ENCODE data around the gene KDM7A. TPM values are rescaled to one million over a fixed set of nuclear protein-coding genes. Genes with fewer than 3 reads are reported as not detected.

The KDM7A gene
- total RNA-seq, 1 experiment from 2014 or later = 12.4 TPM

GRCh38 chr7:140222814-140223213, 46.0 kb upstream of the KDM7A start:
- H3K4me3 Mint-ChIP-seq (ENCODE audit: unreplicated experiment) = no peak overlapping the region
- H3K4me1 Mint-ChIP-seq (ENCODE audit: insufficient read depth, unreplicated experiment) = no peaks in the 10 kb centered on the region
- H3K27ac Mint-ChIP-seq (ENCODE audit: low read depth, unreplicated experiment) = no peak overlapping the region
- intact Hi-C loops (cut with micrococcal nuclease) = no loop called here
- ChIA-PET POLR2A (no interaction called here), CTCF (interaction anchor here (0.7 kb wide), 1 partner anchor 90 kb away, joined by 3 read pairs; no protein-coding TSS in a partner anchor)
- no peaks in the 10 kb centered on the region for H3K36me3 Mint-ChIP-seq (ENCODE audit: insufficient read depth, unreplicated experiment)
- no peaks in the 10 kb centered on the region for H3K9me3 Mint-ChIP-seq (ENCODE audit: unreplicated experiment)
- no TSS peak for BruUV-seq (replicated peaks)
- no peaks in the 10 kb centered on the region for H3K27me3 Mint-ChIP-seq (ENCODE audit: insufficient read depth, unreplicated experiment)
- no peak for DNase-seq (ENCODE audit: unreplicated experiment)
- TF ChIP-seq CTCF (IDR thresholded peaks at IDR 0.05; ENCODE audit: unreplicated experiment) = no peak

- no peak overlapping the region for H3K27ac Mint-ChIP-seq (ENCODE audit: low read depth, unreplicated experiment)
- DNase-seq (ENCODE audit: unreplicated experiment) = no peak
- TF ChIP-seq CTCF (IDR thresholded peaks at IDR 0.05; ENCODE audit: unreplicated experiment) = no peak
- no peaks in the 10 kb centered on the region for H3K4me1 Mint-ChIP-seq (ENCODE audit: insufficient read depth, unreplicated experiment)
- no peak overlapping the region for H3K4me3 Mint-ChIP-seq (ENCODE audit: unreplicated experiment)
- CTCF ChIA-PET = interaction anchor here (0.6 kb wide), 1 partner anchor 18 kb away, joined by 3 read pairs; no protein-coding TSS in a partner anchor
- POLR2A ChIA-PET = no interaction called here
- no peaks in the 10 kb centered on the region for H3K27me3 Mint-ChIP-seq (ENCODE audit: insufficient read depth, unreplicated experiment)
- no peaks in the 10 kb centered on the region for H3K36me3 Mint-ChIP-seq (ENCODE audit: insufficient read depth, unreplicated experiment)
- intact Hi-C loops (cut with micrococcal nuclease) = no loop called here
- BruUV-seq (replicated peaks) = no TSS peak
- H3K9me3 Mint-ChIP-seq (ENCODE audit: unreplicated experiment) = peaks cover 7% of the 10 kb centered on the region
Observed at GRCh38 chr7:140219672-140220524, 43.1 kb upstream of the KDM7A start.

- Mint-ChIP-seq H3K4me3 (ENCODE audit: unreplicated experiment) (no peak overlapping the region), H3K9me3 (ENCODE audit: unreplicated experiment) (peaks cover 9% of the 10 kb centered on the region), H3K27me3 (ENCODE audit: insufficient read depth, unreplicated experiment) (no peaks in the 10 kb centered on the region), H3K27ac (ENCODE audit: low read depth, unreplicated experiment) (no peak overlapping the region), H3K4me1 (ENCODE audit: insufficient read depth, unreplicated experiment) (no peaks in the 10 kb centered on the region), H3K36me3 (ENCODE audit: insufficient read depth, unreplicated experiment) (no peaks in the 10 kb centered on the region)
- BruUV-seq (replicated peaks) = no TSS peak
- intact Hi-C loops (cut with micrococcal nuclease) = no loop called here
- no peak for DNase-seq (ENCODE audit: unreplicated experiment)
- TF ChIP-seq CTCF (IDR thresholded peaks at IDR 0.05; ENCODE audit: unreplicated experiment) = no peak
- CTCF ChIA-PET = no interaction called here
- POLR2A ChIA-PET = no interaction called here
Observed at GRCh38 chr7:140218656-140219055, 41.9 kb upstream of the KDM7A start.

GRCh38 chr7:140217750-140218501, 41.1 kb upstream of the KDM7A start:
- peaks cover 9% of the 10 kb centered on the region for H3K9me3 Mint-ChIP-seq (ENCODE audit: unreplicated experiment)
- CTCF ChIA-PET = interaction anchor here (0.6 kb wide), 1 partner anchor 40 kb away, joined by 4 read pairs; no protein-coding TSS in a partner anchor
- no peak overlapping the region for H3K27ac Mint-ChIP-seq (ENCODE audit: low read depth, unreplicated experiment)
- TF ChIP-seq CTCF (IDR thresholded peaks at IDR 0.05; ENCODE audit: unreplicated experiment) = no peak
- POLR2A ChIA-PET = no interaction called here
- no peak overlapping the region for H3K4me3 Mint-ChIP-seq (ENCODE audit: unreplicated experiment)
- no peaks in the 10 kb centered on the region for H3K4me1 Mint-ChIP-seq (ENCODE audit: insufficient read depth, unreplicated experiment)
- H3K27me3 Mint-ChIP-seq (ENCODE audit: insufficient read depth, unreplicated experiment) = no peaks in the 10 kb centered on the region
- no TSS peak for BruUV-seq (replicated peaks)
- no peaks in the 10 kb centered on the region for H3K36me3 Mint-ChIP-seq (ENCODE audit: insufficient read depth, unreplicated experiment)
- no peak for DNase-seq (ENCODE audit: unreplicated experiment)
- intact Hi-C loops (cut with micrococcal nuclease) = no loop called here

All from MCF 10A (cell line).